AG10803 (cell line): ENCODE measurements around the gene CUL4A.
"Not testable (repeated sequence)": the region's sequence is repeated elsewhere in the genome, so short reads cannot be mapped to it uniquely, and the experiment has no call there.

Experiments used
- DNase-seq: peaks from one replicate; pipeline ENCODE4 v3.0.0; 2010; ENCODE audit warnings: low read depth
- H3K4me3 ChIP-seq: 2 replicates; pipeline ENCODE4 v1.5.1; 2011; ENCODE audit warnings: mild to moderate bottlenecking, low read length, control low read depth
- TF ChIP-seq, protein P1 (sequence below): conservative IDR thresholded peaks from 2 replicates; pipeline ENCODE4 v1.5.1; 2011; ENCODE audit warnings: mild to moderate bottlenecking, low read length, control low read depth, inconsistent platforms

The CUL4A gene

GRCh38 chr13:113260996-113261395 is 51.6 kb downstream of the CUL4A start:
- TF ChIP-seq, protein P1, sequence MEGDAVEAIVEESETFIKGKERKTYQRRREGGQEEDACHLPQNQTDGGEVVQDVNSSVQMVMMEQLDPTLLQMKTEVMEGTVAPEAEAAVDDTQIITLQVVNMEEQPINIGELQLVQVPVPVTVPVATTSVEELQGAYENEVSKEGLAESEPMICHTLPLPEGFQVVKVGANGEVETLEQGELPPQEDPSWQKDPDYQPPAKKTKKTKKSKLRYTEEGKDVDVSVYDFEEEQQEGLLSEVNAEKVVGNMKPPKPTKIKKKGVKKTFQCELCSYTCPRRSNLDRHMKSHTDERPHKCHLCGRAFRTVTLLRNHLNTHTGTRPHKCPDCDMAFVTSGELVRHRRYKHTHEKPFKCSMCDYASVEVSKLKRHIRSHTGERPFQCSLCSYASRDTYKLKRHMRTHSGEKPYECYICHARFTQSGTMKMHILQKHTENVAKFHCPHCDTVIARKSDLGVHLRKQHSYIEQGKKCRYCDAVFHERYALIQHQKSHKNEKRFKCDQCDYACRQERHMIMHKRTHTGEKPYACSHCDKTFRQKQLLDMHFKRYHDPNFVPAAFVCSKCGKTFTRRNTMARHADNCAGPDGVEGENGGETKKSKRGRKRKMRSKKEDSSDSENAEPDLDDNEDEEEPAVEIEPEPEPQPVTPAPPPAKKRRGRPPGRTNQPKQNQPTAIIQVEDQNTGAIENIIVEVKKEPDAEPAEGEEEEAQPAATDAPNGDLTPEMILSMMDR, result no peak
- DNase-seq, result no peak
- H3K4me3 ChIP-seq, result no peak overlapping the region

DNA sequence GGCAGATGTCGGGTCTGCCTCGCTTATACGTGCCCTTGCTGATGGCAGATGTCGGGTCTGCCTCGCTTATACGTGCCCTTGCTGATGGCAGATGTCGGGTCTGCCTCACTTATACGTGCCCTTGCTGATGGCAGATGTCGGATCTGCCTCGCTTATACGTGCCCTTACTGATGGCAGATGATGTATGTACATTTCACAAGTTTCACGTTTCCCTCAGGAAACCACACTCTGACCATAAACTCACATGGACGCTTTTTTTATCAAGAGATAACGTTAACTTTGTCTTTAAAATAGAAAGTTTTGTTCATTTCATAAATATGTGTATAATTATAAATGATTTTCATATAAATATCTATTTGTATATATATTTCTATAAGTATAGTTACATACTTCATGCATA is 53.6 kb downstream of the CUL4A start:
- not testable (repeated sequence) for DNase-seq, H3K4me3 ChIP-seq

DNA sequence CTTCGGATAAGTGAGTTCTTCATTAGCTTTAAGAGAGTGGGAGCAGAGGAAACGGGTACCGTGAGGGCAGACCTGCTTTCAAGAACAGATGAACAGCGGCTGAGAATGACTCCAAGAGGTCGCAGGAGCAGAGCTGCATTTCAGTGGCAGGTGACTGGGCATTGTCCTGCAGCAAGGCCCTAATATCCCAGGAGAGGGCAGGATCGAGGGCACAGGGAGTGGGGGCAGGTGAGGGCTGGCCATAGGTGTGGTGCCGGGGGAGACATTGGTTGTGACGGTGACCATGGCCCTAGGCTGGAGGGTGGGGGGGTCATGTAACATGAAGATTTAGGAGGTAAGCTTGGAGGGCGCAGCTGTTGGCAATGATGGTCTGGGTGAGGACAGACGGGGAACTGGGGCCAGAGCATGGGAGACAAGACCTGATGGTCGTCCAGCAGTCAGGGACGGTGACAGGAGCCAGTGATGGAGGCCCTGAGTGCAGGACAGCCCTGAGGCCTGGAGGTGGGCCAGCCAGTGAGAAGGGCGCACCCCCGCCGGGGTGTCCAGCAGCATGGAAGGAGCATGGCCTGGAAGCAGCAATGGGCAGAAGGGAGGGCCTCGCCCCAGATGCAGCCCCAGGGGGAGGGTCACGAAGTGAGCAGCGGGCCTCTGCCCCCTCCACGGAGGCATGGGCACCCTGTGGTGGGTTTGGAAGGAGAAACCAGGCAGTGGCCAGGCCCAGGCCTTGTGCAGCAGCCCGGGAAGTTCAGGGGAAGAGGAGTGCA is 58.4 kb downstream of the CUL4A start:
- TF ChIP-seq, protein P1, result no peak
- no peak overlapping the region for H3K4me3 ChIP-seq
- DNase-seq, result no peak

DNA sequence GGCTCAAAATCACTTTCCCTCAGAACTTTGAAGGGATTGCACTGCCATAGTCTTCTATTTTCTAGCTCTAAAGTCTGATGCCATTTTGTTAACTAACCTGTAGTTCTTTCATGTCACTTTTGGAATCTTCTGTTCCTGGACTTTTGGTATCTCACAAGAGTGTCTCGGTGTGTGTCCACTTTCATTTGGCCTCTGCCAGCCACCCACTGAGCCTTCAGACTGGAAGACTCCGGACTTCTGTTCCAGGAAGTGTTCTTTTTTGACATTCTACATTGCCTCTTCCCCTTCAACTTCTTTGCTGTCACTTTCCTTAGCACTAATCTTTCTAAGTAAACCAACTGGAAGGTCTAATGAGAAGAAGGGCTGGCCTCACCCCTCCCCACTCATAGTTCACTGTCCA is 62.6 kb downstream of the CUL4A start:
- no peak for DNase-seq
- TF ChIP-seq, protein P1, result no peak
- no peak overlapping the region for H3K4me3 ChIP-seq

- no peak for DNase-seq
- TF ChIP-seq, protein P1, result no peak
- H3K4me3 ChIP-seq, result no peak overlapping the region
These were observed 63.3 kb downstream of the CUL4A start for GRCh38 chr13:113272701-113273181.

GRCh38 chr13:113273321-113273720 is 63.9 kb downstream of the CUL4A start:
- no peak overlapping the region for H3K4me3 ChIP-seq
- no peak for DNase-seq
- TF ChIP-seq, protein P1, result no peak

DNA sequence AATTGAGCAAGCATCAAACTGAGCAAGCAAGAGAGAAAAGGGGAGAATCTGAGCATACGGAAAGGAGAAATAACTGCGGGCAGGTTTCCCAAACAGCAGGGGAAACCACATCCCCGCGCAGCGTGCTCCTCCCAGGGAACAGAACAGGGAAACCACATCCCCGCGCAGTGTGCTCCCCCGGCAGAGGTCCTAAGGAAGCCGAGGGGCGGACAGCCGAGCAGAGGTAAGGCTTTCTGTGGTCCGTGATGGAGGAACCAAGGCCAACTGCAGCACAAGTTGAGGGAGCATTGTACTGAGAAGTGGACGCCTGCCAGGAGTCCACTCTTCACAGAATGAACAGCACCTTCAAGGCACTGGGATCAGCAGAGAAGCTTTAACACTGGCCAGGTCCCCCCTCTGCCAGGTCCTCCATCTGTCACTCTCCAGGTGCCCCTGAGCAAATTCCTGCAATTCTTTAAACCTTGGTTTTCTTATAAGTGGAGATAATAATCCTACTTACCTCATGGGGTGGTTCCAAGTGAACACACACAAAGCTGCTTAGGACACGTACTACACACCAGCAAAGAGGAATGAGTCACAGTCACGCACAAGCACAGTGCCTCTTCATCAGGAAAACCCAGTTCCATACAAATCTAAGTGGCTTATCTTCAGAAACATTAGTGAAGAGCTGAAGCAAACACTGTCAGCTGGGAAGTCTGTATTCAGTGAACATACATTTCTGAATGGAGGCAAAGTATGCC is 64.6 kb downstream of the CUL4A start:
- TF ChIP-seq, protein P1, result no peak
- H3K4me3 ChIP-seq, result no peak overlapping the region
- DNase-seq, result peak; percentile 56
